HG03064 (cell line): ENCODE measurements around the gene CCNDBP1.
"Not testable (repeated sequence)": the region's sequence is repeated elsewhere in the genome, so short reads cannot be mapped to it uniquely, and the experiment has no call there.

Source experiments
- ATAC-seq: cut with Tn5 transposase; IDR thresholded peaks from one replicate; pipeline ENCODE4 v1.9.1; 2021; ENCODE audit warnings: low read depth; ENCODE audit not compliant: unreplicated experiment

CCNDBP1 gene

GRCh38 chr15:43214169-43214568, 29.0 kb downstream of the CCNDBP1 start:
- ATAC-seq: no peak

GRCh38 chr15:43214592-43215295, 29.5 kb downstream of the CCNDBP1 start:
- ATAC-seq: no peak

- ATAC-seq: no peak
Measured at GRCh38 chr15:43215961-43216360, 30.8 kb downstream of the CCNDBP1 start.

GRCh38 chr15:43218908-43219706, 33.9 kb downstream of the CCNDBP1 start:
- no peak for ATAC-seq

GRCh38 chr15:43219929-43220928, 35.0 kb downstream of the CCNDBP1 start:
- ATAC-seq: no peak

- ATAC-seq: no peak
Measured at GRCh38 chr15:43220991-43221403, 35.8 kb downstream of the CCNDBP1 start, which contains the start of gene EPB42. Gene EPB42, minus strand, starts transcription at chr15:43221018. Its CDS starts 193 bp downstream, at chr15:43220825.

GRCh38 chr15:43221422-43221821, 36.2 kb downstream of the CCNDBP1 start:
- ATAC-seq: no peak

- no peak for ATAC-seq
Measured at GRCh38 chr15:43225201-43225949, 40.2 kb downstream of the CCNDBP1 start.

GRCh38 chr15:43225950-43226255, 40.7 kb downstream of the CCNDBP1 start:
- ATAC-seq: not testable (repeated sequence)

GRCh38 chr15:43226436-43227305, 41.5 kb downstream of the CCNDBP1 start:
- ATAC-seq: no peak

- ATAC-seq: no peak
Measured at GRCh38 chr15:43229977-43230376, 44.8 kb downstream of the CCNDBP1 start.

- ATAC-seq: no peak
Measured at GRCh38 chr15:43230640-43231115, 45.5 kb downstream of the CCNDBP1 start.

GRCh38 chr15:43232289-43232874, 47.2 kb downstream of the CCNDBP1 start:
- ATAC-seq: no peak

- no peak for ATAC-seq
Measured at GRCh38 chr15:43235536-43235935, 50.3 kb downstream of the CCNDBP1 start.

- ATAC-seq: no peak
Measured at GRCh38 chr15:43237842-43238470, 52.8 kb downstream of the CCNDBP1 start.

GRCh38 chr15:43238671-43239131, 53.5 kb downstream of the CCNDBP1 start:
- no peak for ATAC-seq

GRCh38 chr15:43239732-43240491, 54.7 kb downstream of the CCNDBP1 start:
- no peak for ATAC-seq
